Left lung (tissue), 10 donors: Measurements from ENCODE around the gene RALGAPA1. TPM values are rescaled to one million over a fixed set of nuclear protein-coding genes. Genes with fewer than 3 reads are reported as not detected.
"Not testable (repeated sequence)": the region's sequence is repeated elsewhere in the genome, so short reads cannot be mapped to it uniquely, and the experiment has no call there.

Experiments used
- ATAC-seq: fragments of 200-7000 bp; cut with Tn5 transposase; one replicate; pipeline ENCODE4 v1.9.1; 2020; ENCODE audit warnings: moderate library complexity
- DNase-seq, 4 donors: peaks; one replicate each; pipeline ENCODE4 v3.0.0-alpha.2; 2013 to 2020
- H3K27ac ChIP-seq, 2 donors: fragments of 200-600 bp; sonication (generic) in 1 of 2; one replicate each; pipeline versions ENCODE4 v1.5.0 to v1.8.0; 2020 to 2021
- H3K27me3 ChIP-seq, 2 donors: fragments of 200-600 bp; sonication (generic) in 1 of 2; one replicate each; pipeline versions ENCODE4 v1.5.0 to v1.8.0; 2020 to 2021
- H3K36me3 ChIP-seq, 2 donors: fragments of 200-600 bp; sonication (generic) in 1 of 2; one replicate each; pipeline versions ENCODE4 v1.5.0 to v1.8.0; 2020 to 2021
- H3K4me1 ChIP-seq, 2 donors: fragments of 200-600 bp; one replicate each; pipeline ENCODE4 v1.8.0; 2021
- H3K4me3 ChIP-seq, 2 donors: fragments of 200-600 bp; sonication (generic) in 1 of 2; one replicate each; pipeline versions ENCODE4 v1.5.0 to v1.8.0; 2020 to 2021; ENCODE audit warnings: mild to moderate bottlenecking in 1 of 2
- H3K9me3 ChIP-seq, 2 donors: fragments of 200-600 bp; sonication (generic) in 1 of 2; one replicate each; pipeline versions ENCODE4 v1.5.0 to v1.8.0; 2020 to 2021
- CTCF ChIP-seq, 2 donors: fragments of 200-600 bp; sonication (generic) in 1 of 2; IDR thresholded peaks; one replicate each; pipeline versions ENCODE4 v1.5.0 to v1.8.0; 2021; ENCODE audit warnings: antibody characterized with exemption in 2 of 2
- intact Hi-C, 2 donors: fragments of 100-400 bp; cut with DNase I; formaldehyde crosslinking; loops; one replicate each; pipeline versions ENCODE4 v1.11.2 to v1.14.2; 2022
- polyA plus RNA-seq, 6 donors: library from polyadenylated mRNA; unstranded; fragments of 120-200 nt; gene quantifications; one replicate each; pipeline ENCODE4 v1.2.1, GENCODE V29; 2013; ENCODE audit not compliant: insufficient read length in 6 of 6
- total RNA-seq, 2 donors: library from RNA; stranded (reverse); fragmentation: NEBNext Ultra II Directional; extraction: Animal tissue kit (Norgen Biotek cat#: 25700); gene quantifications; one replicate each; pipeline ENCODE4 v1.2.1, GENCODE V29; 2021
- donor health status: DM: no; HTN: yes; CAD: no.
- donor health status: DM: no; HTN: no; CAD: no.

Gene RALGAPA1
- total and polyA plus RNA-seq, 8 donors: 42.0 to 58.7 (median 48.0) TPM

- H3K4me3 ChIP-seq: no peak overlapping the region
- ATAC-seq (no peak), DNase-seq (no peak)
- no peaks in the 10 kb centered on the region for H3K27me3 ChIP-seq
- no peaks in the 10 kb centered on the region for H3K9me3 ChIP-seq
- intact Hi-C loops: no loop called here
- no peaks in the 10 kb centered on the region for H3K4me1 ChIP-seq
- H3K27ac ChIP-seq: no peak overlapping the region
- peaks cover 0 to 24% of the 10 kb centered on the region in 2 donors for H3K36me3 ChIP-seq
- no peak for TF ChIP-seq CTCF (IDR thresholded peaks at IDR 0.05)
Observed at GRCh38 chr14:35600253-35600652, 208.8 kb downstream of the RALGAPA1 start.

- Histone ChIP-seq H3K27me3 (no peaks in the 10 kb centered on the region), H3K27ac (no peak overlapping the region), H3K4me3 (no peak overlapping the region), H3K9me3 (no peaks in the 10 kb centered on the region), H3K4me1 (no peaks in the 10 kb centered on the region), H3K36me3 (peaks cover 0 to 25% of the 10 kb centered on the region in 2 donors)
- intact Hi-C loops: no loop called here
- no peak for DNase-seq
- no peak for ATAC-seq
- TF ChIP-seq CTCF (IDR thresholded peaks at IDR 0.05): no peak
Observed at GRCh38 chr14:35594616-35595015, 214.5 kb downstream of the RALGAPA1 start.

- H3K36me3 ChIP-seq: peaks cover 0 to 24% of the 10 kb centered on the region in 2 donors
- H3K9me3 ChIP-seq, ATAC-seq, H3K27ac ChIP-seq, H3K4me3 ChIP-seq, H3K4me1 ChIP-seq, H3K27me3 ChIP-seq, intact Hi-C loops, DNase-seq: not testable (repeated sequence)
Observed at GRCh38 chr14:35587373-35587772, 221.7 kb downstream of the RALGAPA1 start.

- Histone ChIP-seq H3K4me3 (no peak overlapping the region), H3K36me3 (peaks cover 0 to 4% of the 10 kb centered on the region in 2 donors), H3K27me3 (no peaks in the 10 kb centered on the region), H3K4me1 (no peaks in the 10 kb centered on the region), H3K27ac (no peak overlapping the region), H3K9me3 (no peaks in the 10 kb centered on the region)
- no peak for ATAC-seq
- no peak for DNase-seq
- TF ChIP-seq CTCF (IDR thresholded peaks at IDR 0.05): no peak
- intact Hi-C loops: no loop called here
Observed at GRCh38 chr14:35578639-35579038, 230.5 kb downstream of the RALGAPA1 start.

- H3K36me3 ChIP-seq: peaks cover 0 to 4% of the 10 kb centered on the region in 2 donors
- H3K27me3 ChIP-seq: no peaks in the 10 kb centered on the region
- ATAC-seq: no peak
- intact Hi-C loops: no loop called here
- no peaks in the 10 kb centered on the region for H3K4me1 ChIP-seq
- H3K4me3 ChIP-seq: no peak overlapping the region
- no peak for DNase-seq
- no peaks in the 10 kb centered on the region for H3K9me3 ChIP-seq
- H3K27ac ChIP-seq: no peak overlapping the region
- no peak for TF ChIP-seq CTCF (IDR thresholded peaks at IDR 0.05)
Observed at GRCh38 chr14:35578135-35578534, 231.0 kb downstream of the RALGAPA1 start.

- H3K36me3 ChIP-seq: peaks cover 0 to 4% of the 10 kb centered on the region in 2 donors
- no peak overlapping the region for H3K4me3 ChIP-seq
- intact Hi-C loops: no loop called here
- no peak overlapping the region for H3K27ac ChIP-seq
- no peaks in the 10 kb centered on the region for H3K9me3 ChIP-seq
- ATAC-seq (no peak), DNase-seq (no peak)
- no peaks in the 10 kb centered on the region for H3K27me3 ChIP-seq
- H3K4me1 ChIP-seq: no peaks in the 10 kb centered on the region
- TF ChIP-seq CTCF (IDR thresholded peaks at IDR 0.05): no peak
Observed at GRCh38 chr14:35576856-35577255, 232.2 kb downstream of the RALGAPA1 start.
